GM19238 (cell line): ENCODE measurements around the gene AQP2.

Experiments used
- DNase-seq: peaks from one replicate; pipeline ENCODE4 v3.0.0; 2011; ENCODE audit warnings: low spot score; ENCODE audit not compliant: insufficient read length

AQP2 gene, protein sequence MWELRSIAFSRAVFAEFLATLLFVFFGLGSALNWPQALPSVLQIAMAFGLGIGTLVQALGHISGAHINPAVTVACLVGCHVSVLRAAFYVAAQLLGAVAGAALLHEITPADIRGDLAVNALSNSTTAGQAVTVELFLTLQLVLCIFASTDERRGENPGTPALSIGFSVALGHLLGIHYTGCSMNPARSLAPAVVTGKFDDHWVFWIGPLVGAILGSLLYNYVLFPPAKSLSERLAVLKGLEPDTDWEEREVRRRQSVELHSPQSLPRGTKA

DNA sequence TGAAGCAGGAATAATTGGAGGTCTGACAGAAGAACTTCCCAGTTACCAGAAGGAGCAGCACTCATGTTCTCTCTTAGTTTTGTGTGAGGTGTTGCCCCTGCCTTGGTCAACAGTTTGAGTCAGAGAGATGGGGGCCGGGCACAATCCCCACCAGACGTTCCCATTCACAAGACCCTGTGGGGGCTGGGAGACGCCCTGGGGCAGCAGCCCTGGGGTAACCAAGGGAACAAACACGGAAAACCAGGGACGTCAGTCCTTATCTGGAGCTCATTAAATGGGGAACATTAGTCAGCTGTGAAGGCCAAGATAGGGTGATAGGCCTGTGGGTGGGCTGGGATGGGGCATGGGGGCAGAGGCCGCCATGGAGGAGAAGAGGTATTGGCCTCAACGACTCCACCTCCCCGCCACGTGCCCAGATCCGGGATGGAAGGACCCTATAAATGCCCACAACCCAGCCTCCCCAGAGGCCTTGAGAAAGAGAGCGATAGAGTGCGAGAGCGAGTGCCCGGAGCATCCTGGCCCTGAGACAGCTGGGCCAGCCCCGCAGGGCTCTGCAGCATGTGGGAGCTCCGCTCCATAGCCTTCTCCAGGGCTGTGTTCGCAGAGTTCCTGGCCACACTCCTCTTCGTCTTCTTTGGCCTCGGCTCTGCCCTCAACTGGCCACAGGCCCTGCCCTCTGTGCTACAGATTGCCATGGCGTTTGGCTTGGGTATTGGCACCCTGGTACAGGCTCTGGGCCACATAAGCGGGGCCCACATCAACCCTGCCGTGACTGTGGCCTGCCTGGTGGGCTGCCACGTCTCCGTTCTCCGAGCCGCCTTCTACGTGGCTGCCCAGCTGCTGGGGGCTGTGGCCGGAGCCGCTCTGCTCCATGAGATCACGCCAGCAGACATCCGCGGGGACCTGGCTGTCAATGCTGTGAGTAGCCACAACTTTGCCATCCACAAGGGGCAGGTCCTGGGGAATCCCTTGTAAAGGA is at the start of gene AQP2:
TSS of gene AQP2 (plus strand) at position 465 of the 979 bp plus-strand sequence. CDS start at position 559, 94 bp downstream.
- DNase-seq: no peak

DNA sequence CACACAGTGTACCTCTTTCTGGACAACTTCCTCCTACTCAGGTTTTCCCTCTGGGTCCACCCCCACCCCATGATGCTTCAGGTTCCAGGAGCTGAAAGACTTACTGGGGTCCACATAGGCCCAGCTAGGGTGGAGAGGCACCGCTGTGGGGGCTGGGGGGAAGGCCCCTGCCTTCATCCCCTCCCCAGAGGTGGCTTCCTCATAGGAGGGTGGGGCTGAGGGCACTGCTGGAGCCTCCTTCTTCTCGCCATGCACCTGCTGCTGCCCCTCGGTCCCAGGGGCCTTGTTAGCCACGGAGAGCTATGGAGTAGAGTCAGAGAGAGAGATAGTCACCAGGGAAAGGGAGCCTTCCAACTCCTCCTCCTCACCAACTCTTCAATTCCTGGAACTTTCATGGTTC is 49.5 kb upstream of the AQP2 start:
- DNase-seq: no peak

DNA sequence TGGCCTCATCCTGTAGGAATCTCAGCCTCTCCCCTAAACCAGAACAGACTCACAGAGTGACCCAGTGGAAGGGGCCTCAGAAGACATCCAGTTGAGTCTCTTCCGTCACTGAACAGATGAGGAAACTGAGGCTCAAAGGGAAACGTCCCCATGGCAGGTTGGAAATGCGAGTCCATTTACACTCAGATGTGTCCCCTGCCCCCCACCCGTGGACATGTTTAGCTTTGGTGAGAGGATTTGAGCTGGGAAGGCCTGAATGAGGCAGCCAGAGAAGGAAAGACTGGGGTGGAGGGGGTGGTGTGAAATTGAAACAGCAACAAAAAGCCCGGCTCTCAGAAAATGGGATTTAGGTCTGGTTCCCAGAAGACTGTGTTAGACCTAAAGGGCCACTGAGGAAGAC is 48.6 kb upstream of the AQP2 start:
- no peak for DNase-seq

DNA sequence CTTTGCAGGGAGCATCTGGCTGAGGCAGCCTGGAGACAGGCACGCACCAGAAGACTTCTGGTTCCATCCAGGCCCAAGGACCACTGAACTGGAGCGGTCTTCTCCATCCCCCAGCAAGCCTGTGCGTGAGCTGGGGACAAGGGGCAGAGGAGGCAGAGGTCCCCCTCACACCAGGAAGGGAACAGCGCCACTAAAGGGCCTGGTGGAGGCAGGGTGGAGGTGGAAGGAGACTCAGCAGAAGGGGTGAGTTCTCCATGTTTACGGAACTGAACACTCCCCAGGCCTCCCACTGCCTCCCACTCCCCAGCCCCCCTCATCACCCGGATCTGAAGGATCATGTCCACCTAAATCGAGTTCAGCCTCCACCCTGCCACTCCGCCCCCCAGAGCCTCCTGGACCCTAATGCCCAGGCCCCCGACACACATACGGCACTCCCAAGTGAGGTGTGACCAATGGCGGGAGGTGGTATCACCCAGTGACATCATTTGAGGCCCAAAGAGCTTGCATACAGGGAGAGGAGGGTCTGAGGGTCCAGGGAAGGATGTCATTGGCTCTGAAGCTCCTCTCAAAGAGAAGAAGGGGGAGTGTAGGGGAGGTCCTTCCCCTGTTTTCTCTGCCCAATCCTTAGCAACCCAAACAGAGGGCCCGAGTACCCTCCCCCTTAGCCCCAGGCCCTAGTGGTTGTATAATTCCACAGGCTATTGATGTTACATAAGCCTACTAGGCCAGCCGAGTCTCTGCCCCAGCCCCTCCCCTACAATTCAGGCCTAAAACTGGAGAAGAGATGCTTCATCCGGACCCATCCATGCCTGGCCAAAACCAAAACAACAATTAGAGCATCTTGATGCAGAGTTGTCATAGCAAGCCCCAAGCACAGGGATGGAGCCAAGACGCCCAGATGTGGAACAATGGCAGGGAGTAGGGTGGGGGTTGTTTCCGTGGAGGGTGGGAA is 47.9 kb upstream of the AQP2 start:
- no peak for DNase-seq

DNA sequence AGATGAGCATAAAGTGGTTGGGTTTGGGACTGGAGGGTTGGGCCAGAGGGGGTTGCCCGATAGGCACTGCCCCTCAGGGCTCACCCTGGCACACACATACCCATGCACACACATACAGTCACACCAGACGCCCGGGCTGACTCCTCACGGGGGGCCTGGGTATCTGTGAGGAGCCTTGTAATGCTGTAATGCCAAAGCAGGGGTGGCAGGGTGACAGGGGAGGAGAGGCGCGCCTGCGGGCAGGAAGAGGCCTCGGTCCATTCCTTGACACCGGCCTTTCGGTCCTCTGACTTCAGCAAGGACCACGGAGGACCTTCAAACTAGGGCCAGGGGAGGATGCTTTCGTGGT is 47.2 kb upstream of the AQP2 start:
- DNase-seq: no peak

DNA sequence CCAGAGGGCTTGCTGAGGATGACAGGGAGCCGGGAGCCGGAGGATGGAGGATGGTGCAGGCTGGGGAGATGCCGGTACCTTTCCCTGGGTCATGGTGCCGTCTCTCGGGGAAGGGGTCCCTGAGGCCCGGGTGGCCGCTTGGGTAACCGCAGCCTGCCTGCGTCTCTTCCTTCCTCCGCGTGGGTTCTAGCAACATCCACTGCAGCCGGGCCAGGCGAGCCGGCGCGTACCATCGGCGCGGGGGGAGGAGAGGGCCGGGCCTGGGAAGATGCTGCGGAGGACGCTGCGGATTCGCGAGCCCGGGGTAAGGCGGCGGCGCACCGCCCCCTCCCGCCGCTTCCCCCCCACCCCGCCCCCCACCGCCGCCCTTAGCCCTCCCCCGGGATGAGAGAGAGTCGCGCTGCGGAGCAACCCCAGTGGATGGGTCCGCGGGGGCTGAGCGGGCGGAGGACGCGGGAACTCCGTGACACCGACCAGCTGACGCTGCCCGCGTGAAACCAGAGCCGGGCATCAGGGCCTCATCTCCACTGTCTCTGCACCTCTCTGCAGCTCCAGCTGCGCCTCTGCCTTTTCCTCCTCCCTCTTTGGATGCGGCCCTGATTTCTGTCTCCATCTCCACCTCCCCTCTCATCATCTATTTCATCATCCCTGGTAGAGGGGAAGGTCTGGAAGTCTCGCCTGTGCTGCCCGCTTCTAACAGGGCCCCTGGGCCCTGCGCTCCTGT is 46.7 kb upstream of the AQP2 start, which contains the start of gene FAIM2:
TSS of gene FAIM2 (minus strand) at position 201 of the 724 bp plus-strand sequence. CDS start at position 93, 108 bp downstream.
- DNase-seq: no peak

DNA sequence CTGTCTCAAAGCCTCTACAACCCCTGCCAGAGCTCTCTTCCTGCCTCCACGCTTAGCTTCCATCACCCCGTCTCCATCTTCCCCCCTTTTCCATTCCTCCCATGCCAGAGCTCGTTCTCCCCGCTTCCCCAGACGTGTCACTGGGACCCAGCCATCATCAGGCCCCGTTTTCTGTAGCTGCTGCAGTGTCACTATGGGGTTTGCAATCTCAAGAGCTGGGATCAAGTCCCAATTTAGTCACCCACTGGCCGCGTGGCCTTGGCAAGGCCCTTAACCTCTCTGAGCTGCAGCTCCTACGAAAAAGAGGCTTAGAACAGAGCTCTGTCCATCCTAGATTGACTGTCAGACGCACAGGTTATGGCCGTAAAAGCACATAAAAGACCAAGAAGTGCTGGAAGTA is 45.9 kb upstream of the AQP2 start:
- DNase-seq: no peak

DNA sequence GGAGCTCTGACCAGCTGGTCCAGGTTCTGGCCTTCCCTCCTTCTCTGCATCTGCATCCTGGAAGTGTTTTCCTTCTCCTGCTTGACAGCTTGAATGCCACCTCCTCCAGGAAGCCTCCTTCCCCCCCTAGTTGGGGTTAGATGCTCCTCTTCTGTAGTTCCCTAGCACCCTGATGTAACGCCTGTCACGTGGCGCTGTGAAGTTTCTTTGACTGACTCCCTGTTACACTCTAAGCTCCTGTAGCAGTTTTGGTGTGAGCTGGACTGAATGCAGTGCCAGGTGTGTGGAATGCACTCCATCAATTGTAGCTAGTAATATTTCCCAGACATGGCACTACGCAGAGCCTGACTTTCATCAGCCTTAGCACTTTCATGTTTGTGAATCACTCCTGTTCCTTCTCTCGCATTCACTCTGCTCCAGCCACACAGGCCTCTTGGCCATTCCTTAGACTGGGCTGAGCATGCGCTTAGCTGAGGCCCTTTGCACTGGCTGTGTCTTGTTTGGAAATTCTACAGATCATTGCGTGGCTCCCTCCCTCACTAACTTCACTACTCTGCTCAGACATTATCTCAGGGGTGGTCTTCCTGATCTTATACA is 44.7 kb upstream of the AQP2 start:
- no peak for DNase-seq

DNA sequence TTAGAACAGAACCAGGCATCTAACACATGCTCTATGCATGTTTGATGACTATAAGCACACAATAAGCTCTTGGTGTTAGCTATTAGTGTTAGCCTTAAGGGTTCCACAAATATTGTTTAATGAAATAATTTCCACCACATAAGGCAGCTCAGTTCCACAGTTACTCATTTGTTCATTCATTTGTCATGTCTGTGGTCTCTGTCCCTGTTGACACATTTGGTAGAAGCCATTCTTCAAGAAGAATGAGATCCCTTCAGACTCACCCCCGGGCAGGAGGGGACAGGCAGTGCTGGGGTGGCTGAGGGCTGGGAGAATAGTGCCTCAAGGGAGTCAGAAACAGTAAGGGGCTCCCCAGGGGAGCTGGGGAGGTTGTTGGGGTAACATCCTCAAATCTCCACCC is 43.2 kb upstream of the AQP2 start:
- DNase-seq: no peak

DNA sequence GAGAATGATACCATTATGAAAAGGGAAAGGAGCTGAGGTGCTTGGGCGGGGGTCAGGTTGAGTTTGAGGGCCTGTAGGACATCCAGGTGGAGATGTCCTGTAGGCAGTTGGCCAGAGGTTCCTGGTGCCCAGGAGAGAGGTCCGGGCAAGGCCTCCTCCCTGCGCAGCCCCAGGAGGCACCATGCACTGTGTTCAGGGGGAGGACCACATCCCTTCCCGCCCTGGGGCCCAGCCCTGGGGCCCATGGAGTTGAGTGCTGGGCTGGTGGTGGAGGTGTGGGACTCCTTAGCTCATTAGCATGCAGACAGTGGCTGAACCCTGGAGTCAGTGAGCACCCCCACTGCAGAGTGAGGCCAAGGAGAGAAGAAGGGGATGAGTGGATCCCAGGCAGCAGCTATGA is 41.2 kb upstream of the AQP2 start:
- DNase-seq: no peak

DNA sequence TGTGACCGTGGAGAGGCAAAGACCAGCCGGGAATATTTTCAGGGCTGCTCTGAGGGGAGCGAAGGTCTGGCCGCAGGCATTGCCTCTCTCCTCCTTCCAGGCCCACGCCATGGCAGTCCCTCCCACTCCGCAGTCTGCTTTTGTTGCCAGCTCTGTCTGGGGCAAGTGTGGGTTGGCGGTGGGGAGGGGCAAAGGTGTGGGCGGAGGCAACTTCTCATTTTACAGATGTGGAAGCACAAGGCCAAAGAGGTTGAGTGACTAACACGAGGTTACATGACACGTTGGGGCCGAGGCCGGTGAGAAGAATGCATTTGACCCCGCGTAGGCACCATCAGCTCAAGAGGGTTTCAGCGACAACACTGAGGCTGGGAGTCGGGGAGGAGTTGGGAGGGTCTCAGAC is 40.7 kb upstream of the AQP2 start:
- no peak for DNase-seq

DNA sequence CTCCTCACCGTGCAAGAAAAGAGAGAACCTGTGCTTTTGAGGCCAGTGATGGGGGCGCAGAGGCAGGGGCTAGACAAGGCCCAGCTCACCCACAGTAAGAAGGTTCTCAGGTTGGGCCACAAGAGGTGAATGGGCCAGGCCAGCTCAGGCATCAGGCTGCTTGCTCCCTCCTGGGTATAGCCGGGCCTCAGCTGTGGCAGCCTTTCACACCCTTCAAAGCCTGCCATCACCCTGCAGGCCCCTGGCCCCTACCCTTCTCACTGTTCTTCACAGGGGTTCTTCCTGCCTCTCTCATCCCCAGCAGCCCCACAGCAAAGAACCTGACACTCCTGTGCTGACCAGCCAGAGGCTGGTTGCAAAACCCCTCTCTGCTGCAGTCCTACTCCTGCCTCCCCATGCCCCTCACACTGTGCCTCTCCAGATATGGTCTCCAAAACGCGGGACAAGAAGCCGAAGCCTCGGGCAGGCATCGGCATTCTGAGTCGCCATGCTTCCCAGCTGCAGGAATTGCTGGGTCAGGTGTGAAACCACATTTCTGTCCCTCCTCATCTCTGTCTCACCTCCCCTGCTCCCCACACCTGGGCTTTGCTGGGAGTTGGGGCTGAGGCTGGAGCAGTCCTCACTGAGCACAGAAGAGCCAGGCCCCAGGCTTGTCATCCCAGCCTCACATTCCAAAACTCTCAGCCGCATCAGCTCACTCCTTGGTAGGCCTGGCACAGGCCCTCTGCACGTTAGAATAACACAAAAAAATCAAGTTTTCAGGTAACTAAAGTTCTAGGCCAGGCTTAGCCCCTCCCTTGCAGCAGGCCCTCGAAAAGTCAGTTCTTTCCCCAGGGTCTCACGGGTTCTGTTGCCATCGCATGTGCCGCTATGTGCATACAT is 40.0 kb upstream of the AQP2 start:
- no peak for DNase-seq

DNA sequence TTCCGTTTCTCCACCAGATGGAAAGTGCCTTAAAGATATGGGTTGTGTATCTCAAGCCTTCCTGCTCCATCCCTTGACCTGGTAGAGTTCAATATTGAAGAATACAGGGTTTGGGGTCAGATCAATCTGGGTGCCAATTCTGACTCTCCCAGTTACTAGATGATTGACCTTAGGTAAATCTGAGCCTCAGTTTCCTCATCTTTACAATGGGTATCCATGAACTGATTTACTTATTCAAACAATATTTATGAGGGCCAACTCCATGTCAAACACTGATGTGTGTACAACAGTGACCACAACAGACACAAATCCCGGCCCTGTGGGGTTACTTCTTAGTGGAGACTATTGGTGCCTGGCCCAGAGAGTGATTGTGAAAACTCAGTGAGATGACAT is 39.3 kb upstream of the AQP2 start:
- no peak for DNase-seq

DNA sequence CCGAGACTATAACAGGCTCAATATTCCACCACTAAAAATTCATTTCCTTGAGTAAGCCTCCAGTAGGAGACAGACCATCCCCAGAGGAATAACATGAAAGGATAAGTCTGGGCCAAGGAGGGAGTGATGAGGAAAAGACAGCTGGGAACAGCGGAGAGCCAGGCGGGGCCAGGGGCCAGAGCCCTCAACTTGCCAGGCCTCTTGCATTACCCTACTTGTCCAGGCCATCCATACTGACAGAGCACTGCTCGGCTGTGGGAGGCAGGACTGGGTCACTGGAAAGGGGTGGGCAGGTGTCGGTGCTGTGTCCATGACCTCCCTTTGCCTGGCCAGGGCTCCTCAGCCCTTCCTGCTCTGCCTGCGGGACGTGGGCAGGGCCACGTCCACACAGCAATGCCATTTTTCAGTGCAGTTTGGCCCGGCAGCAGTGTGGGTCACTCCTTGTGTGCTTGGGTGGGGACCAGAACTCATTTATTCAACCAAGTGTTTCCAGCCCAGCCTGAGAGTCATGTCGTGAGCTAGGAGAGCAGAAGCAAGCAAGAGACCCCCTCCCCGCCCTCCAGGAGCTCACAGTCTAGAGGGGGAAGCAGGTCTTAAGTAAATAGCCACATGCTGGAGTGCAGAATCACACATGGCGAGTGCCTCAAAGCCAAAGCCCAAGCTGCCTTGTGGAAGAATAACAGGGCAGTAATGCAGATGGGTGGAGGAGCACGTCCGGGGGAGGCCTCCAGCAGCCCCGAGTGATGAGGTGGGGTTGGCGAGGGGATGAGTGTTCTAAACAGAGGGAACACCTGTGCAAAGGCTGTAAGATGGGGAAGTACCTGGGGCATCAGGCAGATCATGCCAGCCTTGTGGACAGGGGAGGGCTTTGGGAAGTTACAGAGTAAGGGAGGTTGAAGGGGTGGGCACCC is 37.9 kb upstream of the AQP2 start:
- no peak for DNase-seq

DNA sequence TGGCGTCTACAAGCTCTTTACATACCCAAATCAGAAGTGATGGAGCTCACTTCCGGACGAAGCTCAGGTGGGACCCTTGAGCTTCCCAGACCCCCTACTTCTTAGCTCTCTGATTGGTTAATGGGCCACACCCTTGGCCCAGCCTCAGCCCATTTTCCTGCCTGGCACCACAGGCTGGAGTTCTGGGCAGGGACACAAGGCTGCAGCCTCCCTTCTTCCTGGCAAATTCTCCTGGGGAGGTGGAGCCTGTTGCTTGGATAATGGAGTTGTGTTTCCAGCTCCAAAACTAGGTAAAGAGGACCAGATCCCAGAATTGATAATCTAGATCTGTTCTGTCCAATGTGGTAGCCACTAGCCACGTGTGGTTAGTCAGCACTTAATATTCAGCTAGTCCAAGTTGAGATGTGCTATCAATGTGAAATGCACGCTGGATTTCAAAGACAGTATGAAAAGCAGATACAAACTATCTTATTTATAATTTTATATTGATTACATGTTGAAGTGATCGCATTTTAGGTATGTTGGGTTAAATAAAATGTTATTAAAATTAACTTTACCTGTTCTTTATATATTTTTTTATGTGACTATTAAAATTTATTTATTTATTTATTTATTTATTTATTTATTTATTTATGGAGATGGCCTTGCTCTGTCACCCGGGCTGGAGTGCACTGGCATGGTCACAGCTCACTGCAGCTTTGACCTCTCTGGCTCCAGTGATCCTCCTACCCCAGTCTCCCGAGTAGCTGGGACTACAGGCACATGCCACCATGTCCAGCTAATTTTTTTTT is 34.2 kb upstream of the AQP2 start:
- no peak for DNase-seq

DNA sequence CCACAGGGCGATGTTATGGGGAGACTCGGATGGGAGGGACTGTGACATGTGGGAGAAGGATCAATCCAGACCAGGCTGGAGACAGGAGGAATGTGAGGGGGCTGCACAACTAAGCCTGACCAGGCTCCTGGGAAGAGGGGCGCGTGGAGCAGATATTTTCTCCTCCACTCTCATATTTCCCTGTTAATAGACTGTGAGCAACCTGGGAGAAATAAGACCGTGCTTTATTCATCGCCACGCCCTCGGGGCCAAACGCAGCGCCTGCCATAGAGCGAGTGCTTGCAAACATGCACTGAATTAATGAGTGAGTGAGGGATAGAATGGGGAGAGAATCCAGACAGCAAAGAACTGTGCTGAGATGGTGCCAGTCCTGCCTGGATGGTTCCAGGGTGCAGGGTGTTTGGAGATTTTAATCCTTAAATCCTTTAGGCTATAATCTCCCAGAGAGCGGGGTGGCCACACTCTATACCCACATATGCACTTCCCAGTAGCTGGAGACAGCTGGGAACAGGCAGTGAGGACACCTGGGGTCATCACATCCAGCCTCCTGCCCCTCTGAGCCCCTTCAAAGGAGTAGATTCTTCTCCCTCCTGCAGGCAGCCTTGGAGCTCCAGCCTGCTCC is 33.3 kb upstream of the AQP2 start:
- no peak for DNase-seq

DNA sequence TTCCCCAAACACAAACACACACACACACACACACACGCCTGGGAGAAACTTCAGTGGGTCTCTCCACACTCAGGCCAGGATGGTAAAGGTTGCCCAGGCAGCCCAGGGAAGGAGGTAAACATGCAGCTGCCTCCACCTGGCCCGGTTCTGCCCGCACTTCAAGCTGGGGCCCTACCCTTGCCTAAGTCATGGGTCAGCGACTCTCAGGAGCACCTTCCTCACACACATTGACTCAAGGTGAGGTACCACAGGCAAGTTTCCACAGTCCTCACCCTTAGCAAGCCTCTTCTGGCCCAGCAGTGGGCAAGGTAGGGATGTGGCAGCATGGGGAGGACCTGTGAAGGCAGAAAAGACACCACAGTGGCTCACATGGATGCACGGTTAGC is 32.8 kb upstream of the AQP2 start:
- no peak for DNase-seq
